Astrocyte (in vitro differentiated cells and primary cell): ENCODE results near the gene ABL2.

Experiments
- CTCF ChIP-seq: IDR thresholded peaks from 2 replicates; pipeline ENCODE4 v1.5.1; 2011; ENCODE audit warnings: low read depth, mild to moderate bottlenecking, inconsistent platforms, low read length, moderate library complexity; ENCODE audit not compliant: insufficient read depth
- EZH2 ChIP-seq: IDR thresholded peaks from 2 replicates; pipeline ENCODE4 v1.6.1; 2012; ENCODE audit warnings: mild to moderate bottlenecking, low read length, inconsistent platforms; ENCODE audit not compliant: insufficient read depth

- TF ChIP-seq CTCF (no peak), EZH2 (no peak)
These were observed 38.6 kb downstream of the ABL2 start for GRCh38 chr1:179190861-179191260.
